ENCODE results near the gene USP54. TPM values are rescaled to one million over a fixed set of nuclear protein-coding genes. Genes with fewer than 3 reads are reported as not detected.
"Not testable (repeated sequence)": the region's sequence is repeated elsewhere in the genome, so short reads cannot be mapped to it uniquely, and the experiment has no call there.

Gene USP54
- total and polyA plus RNA-seq, 12 donors, result 7.3 to 26.8 (median 14.8) TPM

DNA sequence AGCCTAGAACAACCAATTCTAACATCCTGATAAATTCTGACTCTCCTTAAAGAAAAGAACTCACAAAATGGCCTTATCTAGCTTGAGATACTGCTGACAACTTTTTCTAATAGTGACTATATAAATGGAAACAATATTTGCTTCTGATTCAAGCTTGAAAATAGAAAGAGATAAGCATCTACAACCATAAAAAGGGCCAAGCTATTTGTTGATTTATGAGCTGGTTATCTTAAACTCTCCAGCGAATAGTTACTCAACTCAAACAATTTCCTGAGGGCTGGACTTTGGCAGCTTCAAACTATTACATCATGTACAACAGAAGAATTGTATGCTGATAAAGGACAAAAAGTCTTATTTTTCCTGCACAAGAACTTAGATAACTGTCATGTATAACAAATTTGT, 4.6 kb downstream of the USP54 start:
- peak; percentile 33 to 77 (median 58) for DNase-seq
- Histone ChIP-seq H3K27me3 (no peaks in the 10 kb centered on the region), H3K36me3 (replicated peaks in 1 of 2) (no peaks in the 10 kb centered on the region), H3K4me1 (replicated peaks in 1 of 2) (peaks cover 15 to 23% of the 10 kb centered on the region in 2 donors), H3K27ac (peak overlapping the region in 2 of 5 donors; percentile 15 to 51), H3K4me3 (no peak overlapping the region), H3K9me3 (replicated peaks in 1 of 3) (no peaks in the 10 kb centered on the region)
- intact Hi-C loops (cut with DNase I), result no loop called here
- 3 to 6% (median 5%) methylated on average over 1 of the region's 1 CpG for WGBS, 4 donors
- TF ChIP-seq, protein P1, sequence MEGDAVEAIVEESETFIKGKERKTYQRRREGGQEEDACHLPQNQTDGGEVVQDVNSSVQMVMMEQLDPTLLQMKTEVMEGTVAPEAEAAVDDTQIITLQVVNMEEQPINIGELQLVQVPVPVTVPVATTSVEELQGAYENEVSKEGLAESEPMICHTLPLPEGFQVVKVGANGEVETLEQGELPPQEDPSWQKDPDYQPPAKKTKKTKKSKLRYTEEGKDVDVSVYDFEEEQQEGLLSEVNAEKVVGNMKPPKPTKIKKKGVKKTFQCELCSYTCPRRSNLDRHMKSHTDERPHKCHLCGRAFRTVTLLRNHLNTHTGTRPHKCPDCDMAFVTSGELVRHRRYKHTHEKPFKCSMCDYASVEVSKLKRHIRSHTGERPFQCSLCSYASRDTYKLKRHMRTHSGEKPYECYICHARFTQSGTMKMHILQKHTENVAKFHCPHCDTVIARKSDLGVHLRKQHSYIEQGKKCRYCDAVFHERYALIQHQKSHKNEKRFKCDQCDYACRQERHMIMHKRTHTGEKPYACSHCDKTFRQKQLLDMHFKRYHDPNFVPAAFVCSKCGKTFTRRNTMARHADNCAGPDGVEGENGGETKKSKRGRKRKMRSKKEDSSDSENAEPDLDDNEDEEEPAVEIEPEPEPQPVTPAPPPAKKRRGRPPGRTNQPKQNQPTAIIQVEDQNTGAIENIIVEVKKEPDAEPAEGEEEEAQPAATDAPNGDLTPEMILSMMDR (IDR thresholded peaks at IDR 0.05), result no peak
- TF ChIP-seq POLR2A (IDR thresholded peaks at IDR 0.05), result no peak

- no peaks in the 10 kb centered on the region for H3K36me3 ChIP-seq (replicated peaks in 1 of 2)
- 99 to 100% (median 100%) methylated on average over 3 of the region's 3 CpGs for WGBS, 4 donors
- no peaks in the 10 kb centered on the region for H3K27me3 ChIP-seq
- H3K4me3 ChIP-seq, result no peak overlapping the region
- H3K4me1 ChIP-seq (replicated peaks in 1 of 2), result peaks cover 13 to 15% of the 10 kb centered on the region in 2 donors
- no peak for DNase-seq
- no peak for TF ChIP-seq POLR2A (IDR thresholded peaks at IDR 0.05)
- TF ChIP-seq, protein P1 (IDR thresholded peaks at IDR 0.05), result no peak
- H3K27ac ChIP-seq, result no peak overlapping the region
- H3K9me3 ChIP-seq (replicated peaks in 1 of 3), result no peaks in the 10 kb centered on the region
- intact Hi-C loops (cut with DNase I), result no loop called here
Measured at GRCh38 chr10:73585327-73585726, 5.8 kb downstream of the USP54 start.

- Histone ChIP-seq H3K9me3 (replicated peaks in 1 of 3) (no peaks in the 10 kb centered on the region), H3K4me1 (replicated peaks in 1 of 2) (peaks cover 13 to 15% of the 10 kb centered on the region in 2 donors), H3K4me3 (no peak overlapping the region), H3K36me3 (replicated peaks in 1 of 2) (no peaks in the 10 kb centered on the region), H3K27me3 (no peaks in the 10 kb centered on the region), H3K27ac (no peak overlapping the region)
- TF ChIP-seq, protein P1 (IDR thresholded peaks at IDR 0.05), result no peak
- TF ChIP-seq POLR2A (IDR thresholded peaks at IDR 0.05), result no peak
- 92 to 98% (median 96%) methylated on average over 2 of the region's 2 CpGs for WGBS, 4 donors
- no peak for DNase-seq
- intact Hi-C loops (cut with DNase I), result no loop called here
Measured at GRCh38 chr10:73584737-73585136, 6.4 kb downstream of the USP54 start.

- Histone ChIP-seq H3K36me3 (replicated peaks in 1 of 2) (no peaks in the 10 kb centered on the region), H3K27ac (no peak overlapping the region), H3K4me1 (replicated peaks in 1 of 2) (peaks cover 14 to 20% of the 10 kb centered on the region in 2 donors), H3K4me3 (no peak overlapping the region), H3K27me3 (no peaks in the 10 kb centered on the region), H3K9me3 (replicated peaks in 1 of 3) (no peaks in the 10 kb centered on the region)
- DNase-seq, result no peak
- intact Hi-C loops (cut with DNase I), result no loop called here
- TF ChIP-seq, protein P1 (IDR thresholded peaks at IDR 0.05), result no peak
- no peak for TF ChIP-seq POLR2A (IDR thresholded peaks at IDR 0.05)
- WGBS, 4 donors, result 91 to 98% (median 93%) methylated on average over 2 of the region's 2 CpGs
Measured at GRCh38 chr10:73581918-73582317, 9.2 kb downstream of the USP54 start.

GRCh38 chr10:73578927-73579326, 12.2 kb downstream of the USP54 start:
- intact Hi-C loops (cut with DNase I), result loop anchor here in 1 of 2 donors (10.0 kb wide), 1 partner anchor 56 kb away; no protein-coding TSS in a partner anchor
- H3K36me3 ChIP-seq (replicated peaks in 1 of 2); DNase-seq; H3K4me3 ChIP-seq; H3K27ac ChIP-seq; H3K27me3 ChIP-seq; H3K9me3 ChIP-seq (replicated peaks in 1 of 3): not testable (repeated sequence)
- peaks cover 9 to 26% of the 10 kb centered on the region in 2 donors for H3K4me1 ChIP-seq (replicated peaks in 1 of 2)
- 91 to 97% (median 94%) methylated on average over 6 of the region's 6 CpGs for WGBS, 4 donors
